GM18861 (cell line): ENCODE results near the gene TXNL4B.

ENCODE experiments used
- ATAC-seq: cut with Tn5 transposase; IDR thresholded peaks from one replicate; pipeline ENCODE4 v1.9.1; 2021; ENCODE audit not compliant: unreplicated experiment

TXNL4B gene

GRCh38 chr16:72112906-72113615 lies 19.6 kb upstream of the TXNL4B start:
- no peak for ATAC-seq

GRCh38 chr16:72112452-72112792 lies 19.0 kb upstream of the TXNL4B start:
- ATAC-seq: no peak

GRCh38 chr16:72111657-72112451 lies 18.4 kb upstream of the TXNL4B start:
- no peak for ATAC-seq

- ATAC-seq: no peak
Observed at GRCh38 chr16:72110662-72111615, 17.5 kb upstream of the TXNL4B start.

- ATAC-seq: no peak
Observed at GRCh38 chr16:72109966-72110530, 16.6 kb upstream of the TXNL4B start.

- no peak for ATAC-seq
Observed at GRCh38 chr16:72109300-72109699, 15.9 kb upstream of the TXNL4B start.

GRCh38 chr16:72108353-72109102 lies 15.1 kb upstream of the TXNL4B start:
- ATAC-seq: no peak

- ATAC-seq: no peak
Observed at GRCh38 chr16:72107371-72107770, 14.0 kb upstream of the TXNL4B start.

- ATAC-seq: no peak
Observed at GRCh38 chr16:72105978-72106377, 12.6 kb upstream of the TXNL4B start.

- ATAC-seq: no peak
Observed at GRCh38 chr16:72104905-72105304, 11.5 kb upstream of the TXNL4B start.

GRCh38 chr16:72101195-72101594 lies 7.8 kb upstream of the TXNL4B start:
- ATAC-seq: no peak

- ATAC-seq: peak; percentile 83
Observed at GRCh38 chr16:72099377-72099818, 6.0 kb upstream of the TXNL4B start.

GRCh38 chr16:72098936-72099335 lies 5.5 kb upstream of the TXNL4B start:
- ATAC-seq: no peak

- no peak for ATAC-seq
Observed at GRCh38 chr16:72094266-72094610, 818 bp upstream of the TXNL4B start.

- no peak for ATAC-seq
Observed at GRCh38 chr16:72092832-72093447, 480 bp downstream of the TXNL4B start.

- no peak for ATAC-seq
Observed at GRCh38 chr16:72091217-72091616, 2.2 kb downstream of the TXNL4B start.

GRCh38 chr16:72085002-72085401 lies 8.4 kb downstream of the TXNL4B start:
- no peak for ATAC-seq

GRCh38 chr16:72084445-72084844 lies 9.0 kb downstream of the TXNL4B start:
- no peak for ATAC-seq

- ATAC-seq: no peak
Observed at GRCh38 chr16:72083778-72084404, 9.5 kb downstream of the TXNL4B start.
